ENCODE measurements around the gene TYSND1. TPM values are rescaled to one million over a fixed set of nuclear protein-coding genes. Genes with fewer than 3 reads are reported as not detected.

The TYSND1 gene
- total and polyA plus RNA-seq, 2 of the 13 experiments (the other 11 are each of a cell fraction or from before 2014, with no cell fraction given) = 3.3 to 8.9 TPM

GRCh38 chr10:70098271-70098670 lies 48.2 kb downstream of the TYSND1 start:
- Histone ChIP-seq H3K4me2 (ENCODE audit: low read depth, low read length) (no peak overlapping the region), H3K79me2 (ENCODE audit: insufficient read depth, low read length) (no peaks in the 10 kb centered on the region), H4K20me1 (ENCODE audit: insufficient read depth, low read length) (no peaks in the 10 kb centered on the region), H3K27me3 (ENCODE audit: control insufficient read depth in 1 of 2, insufficient read depth in 2 of 2, low read length in 2 of 2) (no peaks in the 10 kb centered on the region), H3K27ac (ENCODE audit: extremely low read length, insufficient read depth, low read length) (no peak overlapping the region), H3K4me3 (replicated peaks in 1 of 3; ENCODE audit: insufficient read depth in 1 of 3, low read depth in 2 of 3, low read length in 3 of 3) (no peak overlapping the region), H3K9ac (ENCODE audit: insufficient read depth, low read depth, low read length) (no peak overlapping the region), H3K9me3 (ENCODE audit: low read length) (no peaks in the 10 kb centered on the region), H2AFZ (ENCODE audit: low read length) (no peak overlapping the region), H3K36me3 (replicated peaks in 1 of 2; ENCODE audit: control insufficient read depth in 1 of 2, insufficient read depth in 2 of 2, low read length in 2 of 2) (peaks cover 13 to 69% of the 10 kb centered on the region in 2 experiments), H3K4me1 (ENCODE audit: insufficient read depth, low read length) (peaks cover 24% of the 10 kb centered on the region)
- TF ChIP-seq MNT (IDR thresholded peaks at IDR 0.05) (no peak), HNRNPK (IDR thresholded peaks at IDR 0.05; ENCODE audit: low read depth, low read length, poor library complexity, severe bottlenecking) (peak; percentile 90)
- WGBS (ENCODE audit: low lambda C conversion rate) = 95% methylated on average over 3 of the region's 3 CpGs
- no peak for ATAC-seq
- ChIA-PET POLR2A (interaction anchor here (1.2 kb wide), 1 partner anchor 48 kb away, joined by 3 read pairs; the partner anchor contains the start of gene TYSND1), CTCF (ENCODE audit: low intra/inter-chr PET ratio, low total read pairs) (no interaction called here)
- DNase-seq (ENCODE audit: low spot score) = no peak
- no TSS peak for BruUV-seq (replicated peaks)
- in situ Hi-C loops (cut with HindIII; ENCODE audit: extremely low pct_ligation_motif_present, low pct_unique_long_range_greater_than_20kb) = no loop called here
- intact Hi-C loops (cut with micrococcal nuclease; ENCODE audit: unreplicated experiment) = no loop called here
- no peak for FAIRE-seq

- peaks cover 12 to 77% of the 10 kb centered on the region in 2 experiments for H3K36me3 ChIP-seq (replicated peaks in 1 of 2; ENCODE audit: control insufficient read depth in 1 of 2, insufficient read depth in 2 of 2, low read length in 2 of 2)
- POLR2A ChIA-PET = no interaction called here
- CTCF ChIA-PET (ENCODE audit: low intra/inter-chr PET ratio, low total read pairs) = no interaction called here
- no peak overlapping the region for H3K4me2 ChIP-seq (ENCODE audit: low read depth, low read length)
- DNase-seq (ENCODE audit: low spot score) (no peak), ATAC-seq (no peak), FAIRE-seq (no peak)
- no peaks in the 10 kb centered on the region for H3K9me3 ChIP-seq (ENCODE audit: low read length)
- H4K20me1 ChIP-seq (ENCODE audit: insufficient read depth, low read length) = no peaks in the 10 kb centered on the region
- H3K9ac ChIP-seq (ENCODE audit: insufficient read depth, low read depth, low read length) = no peak overlapping the region
- in situ Hi-C loops (cut with HindIII; ENCODE audit: extremely low pct_ligation_motif_present, low pct_unique_long_range_greater_than_20kb) (no loop called here), intact Hi-C loops (cut with micrococcal nuclease; ENCODE audit: unreplicated experiment) (no loop called here)
- no peak overlapping the region for H3K27ac ChIP-seq (ENCODE audit: extremely low read length, insufficient read depth, low read length)
- H3K79me2 ChIP-seq (ENCODE audit: insufficient read depth, low read length) = no peaks in the 10 kb centered on the region
- H3K4me3 ChIP-seq (replicated peaks in 1 of 3; ENCODE audit: insufficient read depth in 1 of 3, low read depth in 2 of 3, low read length in 3 of 3) = no peak overlapping the region
- peaks cover 32% of the 10 kb centered on the region for H3K4me1 ChIP-seq (ENCODE audit: insufficient read depth, low read length)
- BruUV-seq (replicated peaks) = no TSS peak
- H2AFZ ChIP-seq (ENCODE audit: low read length) = no peak overlapping the region
- no peaks in the 10 kb centered on the region for H3K27me3 ChIP-seq (ENCODE audit: control insufficient read depth in 1 of 2, insufficient read depth in 2 of 2, low read length in 2 of 2)
- no peak for TF ChIP-seq ELF1 (CRISPR knock-in tag; IDR thresholded peaks at IDR 0.05)
- no peak for TF ChIP-seq HMGA1 (CRISPR knock-in tag; conservative IDR thresholded peaks at IDR 0.05)
- TF ChIP-seq PHF20 (CRISPR knock-in tag; IDR thresholded peaks at IDR 0.05) = no peak
- no peak for TF ChIP-seq PRDM15 (CRISPR knock-in tag; IDR thresholded peaks at IDR 0.05)
- TF ChIP-seq MXI1 (IDR thresholded peaks at IDR 0.05; ENCODE audit: borderline replicate concordance, low read depth, low read length) = no peak
- TF ChIP-seq, protein P1, sequence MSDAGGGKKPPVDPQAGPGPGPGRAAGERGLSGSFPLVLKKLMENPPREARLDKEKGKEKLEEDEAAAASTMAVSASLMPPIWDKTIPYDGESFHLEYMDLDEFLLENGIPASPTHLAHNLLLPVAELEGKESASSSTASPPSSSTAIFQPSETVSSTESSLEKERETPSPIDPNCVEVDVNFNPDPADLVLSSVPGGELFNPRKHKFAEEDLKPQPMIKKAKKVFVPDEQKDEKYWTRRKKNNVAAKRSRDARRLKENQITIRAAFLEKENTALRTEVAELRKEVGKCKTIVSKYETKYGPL (CRISPR knock-in tag; IDR thresholded peaks at IDR 0.05) = no peak
- no peak for TF ChIP-seq ZBTB26 (CRISPR knock-in tag; IDR thresholded peaks at IDR 0.05; ENCODE audit: borderline replicate concordance)
- no peak for TF ChIP-seq SRSF4 (IDR thresholded peaks at IDR 0.05; ENCODE audit: low read depth, low read length, poor library complexity, severe bottlenecking)
- no peak for TF ChIP-seq ZNF484 (CRISPR knock-in tag; IDR thresholded peaks at IDR 0.05; ENCODE audit: borderline replicate concordance, low read depth)
These were observed 49.0 kb downstream of the TYSND1 start for GRCh38 chr10:70097459-70097858.

Data from HepG2 (cell line).